Upper lobe of left lung (tissue), 4 donors: ENCODE results near the gene C1orf87.

Experiments
- POLR2AphosphoS5 ChIP-seq, 2 donors: sonication (generic); formaldehyde crosslinking; IDR thresholded peaks; one replicate each; pipeline ENCODE4 v1.5.1; 2017; ENCODE audit warnings: antibody characterized with exemption in 2 of 2
- TF ChIP-seq, protein P1 (sequence below), 6 experiments: fragments of 450-650 bp in 4 of 6; fragments of 200-600 bp in 2 of 6; sonication (generic) in 2 of 6; IDR thresholded peaks; one replicate each; pipeline ENCODE4 v1.5.1; 2016 to 2019; ENCODE audit warnings: antibody characterized with exemption in 6 of 6

DNA sequence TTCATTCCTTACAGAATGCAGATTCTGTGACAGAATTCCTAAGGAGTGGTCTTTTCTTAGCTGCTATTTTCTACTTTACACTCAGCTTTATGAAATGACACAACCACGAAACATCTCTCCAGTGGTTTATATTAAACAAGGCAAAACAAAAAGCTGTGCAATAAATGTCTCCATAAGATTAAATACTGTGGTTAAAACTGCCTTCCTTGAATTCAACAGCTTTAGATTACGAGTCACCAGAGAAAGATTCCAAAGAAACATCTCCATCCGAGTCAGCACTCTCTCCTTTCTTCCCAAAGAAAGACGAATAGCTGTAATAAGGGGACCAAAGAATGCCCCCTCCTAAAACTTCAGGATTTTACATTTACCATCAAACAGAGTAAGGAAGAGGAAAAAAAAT lies 4.6 kb upstream of the C1orf87 start:
- TF ChIP-seq, protein P1, sequence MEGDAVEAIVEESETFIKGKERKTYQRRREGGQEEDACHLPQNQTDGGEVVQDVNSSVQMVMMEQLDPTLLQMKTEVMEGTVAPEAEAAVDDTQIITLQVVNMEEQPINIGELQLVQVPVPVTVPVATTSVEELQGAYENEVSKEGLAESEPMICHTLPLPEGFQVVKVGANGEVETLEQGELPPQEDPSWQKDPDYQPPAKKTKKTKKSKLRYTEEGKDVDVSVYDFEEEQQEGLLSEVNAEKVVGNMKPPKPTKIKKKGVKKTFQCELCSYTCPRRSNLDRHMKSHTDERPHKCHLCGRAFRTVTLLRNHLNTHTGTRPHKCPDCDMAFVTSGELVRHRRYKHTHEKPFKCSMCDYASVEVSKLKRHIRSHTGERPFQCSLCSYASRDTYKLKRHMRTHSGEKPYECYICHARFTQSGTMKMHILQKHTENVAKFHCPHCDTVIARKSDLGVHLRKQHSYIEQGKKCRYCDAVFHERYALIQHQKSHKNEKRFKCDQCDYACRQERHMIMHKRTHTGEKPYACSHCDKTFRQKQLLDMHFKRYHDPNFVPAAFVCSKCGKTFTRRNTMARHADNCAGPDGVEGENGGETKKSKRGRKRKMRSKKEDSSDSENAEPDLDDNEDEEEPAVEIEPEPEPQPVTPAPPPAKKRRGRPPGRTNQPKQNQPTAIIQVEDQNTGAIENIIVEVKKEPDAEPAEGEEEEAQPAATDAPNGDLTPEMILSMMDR (IDR thresholded peaks at IDR 0.05): no peak
- TF ChIP-seq POLR2AphosphoS5 (IDR thresholded peaks at IDR 0.05): no peak
